Esophagus (tissue), 2 donors: ENCODE measurements around the gene CGB5. TPM values are rescaled to one million over a fixed set of nuclear protein-coding genes. Genes with fewer than 3 reads are reported as not detected.
"Not testable (repeated sequence)": the region's sequence is repeated elsewhere in the genome, so short reads cannot be mapped to it uniquely, and the experiment has no call there.

ENCODE experiments used
- H3K27ac ChIP-seq, 2 donors: one replicate each; pipeline ENCODE4 v1.5.1; 2013; ENCODE audit warnings: low read depth in 2 of 2, mild to moderate bottlenecking in 2 of 2, inconsistent platforms in 1 of 2, low read length in 1 of 2, moderate library complexity in 1 of 2
- H3K27me3 ChIP-seq, 2 donors: one replicate each; pipeline ENCODE4 v1.6.1; 2013; ENCODE audit warnings: low read length in 2 of 2, control low read depth in 1 of 2, mild to moderate bottlenecking in 1 of 2; ENCODE audit not compliant: insufficient read depth in 2 of 2, control insufficient read depth in 1 of 2
- H3K36me3 ChIP-seq, 2 donors: one replicate each; pipeline ENCODE4 v1.6.1; 2013; ENCODE audit warnings: low read length in 1 of 2; ENCODE audit not compliant: control insufficient read depth in 2 of 2, insufficient read depth in 2 of 2
- H3K4me1 ChIP-seq, 2 donors: one replicate each; pipeline ENCODE4 v1.6.1; 2013; ENCODE audit warnings: low read length in 1 of 2; ENCODE audit not compliant: control insufficient read depth in 2 of 2, insufficient read depth in 2 of 2
- H3K4me3 ChIP-seq, 2 donors: one replicate each; pipeline ENCODE4 v1.5.1; 2013; ENCODE audit warnings: low read length in 2 of 2, mild to moderate bottlenecking in 2 of 2, low read depth in 1 of 2, moderate library complexity in 1 of 2
- H3K9me3 ChIP-seq, 2 donors: one replicate each; pipeline ENCODE4 v1.6.1; 2013; ENCODE audit warnings: mild to moderate bottlenecking in 2 of 2, low read depth in 1 of 2, low read length in 1 of 2, moderate library complexity in 1 of 2; ENCODE audit not compliant: control insufficient read depth in 2 of 2, insufficient read depth in 1 of 2
- WGBS, 2 donors: extraction: QIAGEN DNeasy Blood & Tissue Kit; methylation state at CpG; one replicate each; pipeline ENCODE4 v1.1.7; 2013; 5-methylcytosine and 5-hydroxymethylcytosine counted together
- polyA plus RNA-seq, 2 donors: library from polyadenylated mRNA; stranded (reverse); fragments of 200-250 nt; gene quantifications; one replicate each; pipeline ENCODE4 v1.2.3, GENCODE V29; 2013
- donor health status: healthy with polysubstance abuse.
- donor health status: Bipolar disorder and iron deficiency.

Gene CGB5
- polyA plus RNA-seq, 2 donors: 0.39 TPM; not detected in 1

DNA sequence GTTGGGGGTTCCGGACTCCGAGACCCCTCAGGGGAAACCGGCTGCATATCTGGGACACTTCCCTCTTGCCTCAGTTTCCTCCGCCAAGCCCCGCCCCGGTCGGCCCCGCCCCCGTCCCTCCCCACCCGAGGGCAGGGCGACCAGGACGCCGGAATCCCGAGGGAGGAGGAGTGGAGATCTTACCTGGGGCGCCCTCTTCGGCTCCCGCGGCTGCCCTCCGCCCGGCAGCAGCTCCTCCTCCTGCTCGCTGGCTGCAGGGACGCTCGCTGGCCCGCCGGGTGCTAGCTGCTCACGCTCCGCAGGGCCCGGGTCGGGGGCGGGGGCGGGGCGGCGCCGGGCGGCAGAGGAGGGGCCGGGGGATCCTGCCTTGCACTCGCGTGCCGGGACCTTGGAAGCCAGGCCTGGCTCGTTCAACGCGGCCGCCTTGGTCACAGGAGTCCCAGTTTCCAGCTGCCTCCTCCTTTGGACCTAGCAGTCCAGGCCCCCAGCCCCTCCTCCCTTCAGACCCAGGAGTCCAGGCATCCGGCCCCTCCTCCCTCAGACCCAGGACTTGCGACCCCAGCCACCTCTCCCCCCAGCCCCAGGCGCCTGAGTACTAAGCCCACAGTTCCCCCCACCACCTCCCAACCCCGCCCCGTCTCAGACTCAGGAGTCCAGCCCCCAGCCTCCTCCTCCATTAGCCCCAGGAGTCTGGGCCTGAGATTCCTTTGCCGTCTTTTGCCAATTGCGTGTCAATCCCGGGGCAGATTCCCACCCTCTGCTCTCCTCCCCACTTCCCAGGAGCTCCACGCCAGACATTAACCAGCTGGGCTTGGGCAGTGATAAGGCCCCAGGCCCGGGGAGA is 21.3 kb downstream of the CGB5 start, which contains the start of gene NTF4:
NTF4 (minus strand) TSS at position 51 of the 844 bp plus-strand sequence. CDS start 2,821 bp downstream, outside the sequence.
- Histone ChIP-seq H3K4me3 (peak within 1 kb of the TSS; percentile 37 to 39), H3K36me3 (no peaks in the 10 kb centered on the region), H3K4me1 (peaks cover 0 to 3% of the 10 kb centered on the region in 2 donors), H3K27ac (peak within 1 kb of the TSS; percentile 74 to 76), H3K27me3 (no peaks in the 10 kb centered on the region), H3K9me3 (peaks cover 0 to under 1% of the 10 kb centered on the region in 2 donors)
- 3 to 6% methylated on average over 39 to 53 of the region's 53 CpGs for WGBS, 2 donors

DNA sequence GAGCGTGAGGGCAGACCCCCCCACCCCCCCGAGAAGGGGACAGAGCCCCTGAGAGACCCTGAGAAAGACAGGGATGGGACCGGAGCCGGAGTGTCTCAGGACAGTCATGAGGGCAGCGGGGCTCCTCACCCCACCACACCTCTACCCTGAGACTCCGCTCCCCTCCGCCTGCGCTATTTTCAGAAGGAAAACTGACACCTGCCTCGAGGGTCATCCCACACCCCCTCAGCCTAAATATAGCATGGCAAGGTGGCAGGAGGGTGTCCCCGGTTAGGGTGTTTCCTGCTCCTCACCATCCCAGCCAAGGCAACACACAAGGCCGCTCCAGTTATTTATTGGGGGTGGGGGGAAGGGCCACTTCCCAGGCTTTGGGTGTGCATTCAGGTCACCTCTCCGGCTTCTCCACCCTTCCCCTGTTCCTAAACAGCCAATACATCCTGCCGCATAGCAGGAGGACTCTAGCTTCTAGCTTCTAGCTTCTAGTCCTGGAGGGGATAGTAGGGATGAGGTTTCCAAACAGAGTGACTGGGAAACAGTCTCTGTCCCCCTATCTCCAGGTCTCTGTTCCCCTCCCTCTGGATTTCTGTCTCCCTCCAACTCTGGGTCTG is 22.4 kb downstream of the CGB5 start:
- H3K9me3 ChIP-seq: peaks cover 0 to 7% of the 10 kb centered on the region in 2 donors
- WGBS, 2 donors: 61 to 68% methylated on average over 13 of the region's 13 CpGs
- H3K36me3 ChIP-seq: no peaks in the 10 kb centered on the region
- no peak overlapping the region for H3K4me3 ChIP-seq
- no peaks in the 10 kb centered on the region for H3K27me3 ChIP-seq
- H3K4me1 ChIP-seq: peaks cover 0 to 3% of the 10 kb centered on the region in 2 donors
- H3K27ac ChIP-seq: no peak overlapping the region

DNA sequence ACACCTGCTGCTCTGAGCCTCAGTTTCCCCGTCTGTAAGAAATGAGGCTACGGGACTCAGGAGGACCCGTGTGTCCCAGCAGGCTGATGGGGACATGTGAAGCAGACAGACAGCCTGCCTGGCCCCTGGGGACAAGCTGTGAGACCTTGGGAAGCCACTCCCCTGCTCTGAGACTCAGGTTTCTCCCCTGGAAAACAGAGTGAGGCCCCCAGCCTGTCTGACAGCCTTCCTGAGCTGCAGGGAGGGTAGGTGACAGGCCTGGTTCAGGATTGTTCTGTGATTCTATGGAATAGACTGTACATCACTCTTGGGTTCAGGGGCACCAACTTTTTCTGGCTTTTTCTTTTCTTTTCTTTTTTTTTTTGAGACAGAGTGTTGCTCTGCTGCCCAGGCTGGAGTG is 23.9 kb downstream of the CGB5 start:
- H3K4me3 ChIP-seq: no peak overlapping the region
- no peaks in the 10 kb centered on the region for H3K36me3 ChIP-seq
- WGBS, 2 donors: 47 to 65% methylated on average over 3 of the region's 3 CpGs
- H3K9me3 ChIP-seq: peaks cover 0 to 10% of the 10 kb centered on the region in 2 donors
- H3K27me3 ChIP-seq: peaks cover 0 to 6% of the 10 kb centered on the region in 2 donors
- H3K27ac ChIP-seq: no peak overlapping the region
- peaks cover 3 to 6% of the 10 kb centered on the region in 2 donors for H3K4me1 ChIP-seq

DNA sequence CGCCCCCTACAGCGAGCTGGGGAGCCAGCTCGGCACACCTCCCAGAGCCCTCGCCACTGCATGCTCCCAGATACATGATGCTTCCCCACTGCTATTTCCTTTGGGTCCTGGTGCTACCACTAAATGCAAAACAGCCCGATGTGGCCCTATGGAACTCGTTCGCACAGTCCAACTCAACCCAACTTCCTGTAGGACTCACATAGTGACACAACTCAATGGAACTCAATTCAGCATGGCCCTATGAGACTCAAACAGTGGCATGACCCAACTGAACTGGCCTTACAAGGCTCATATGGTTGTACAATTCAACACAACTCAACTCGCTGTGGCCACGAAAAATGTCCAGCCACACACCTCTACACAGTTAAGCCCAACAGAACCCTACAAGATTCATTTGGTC is 25.4 kb downstream of the CGB5 start:
- Histone ChIP-seq H3K36me3 (no peaks in the 10 kb centered on the region), H3K9me3 (peaks cover 0 to 10% of the 10 kb centered on the region in 2 donors), H3K4me3 (no peak overlapping the region), H3K27ac (no peak overlapping the region), H3K27me3 (peaks cover 0 to 12% of the 10 kb centered on the region in 2 donors), H3K4me1 (peaks cover 3 to 6% of the 10 kb centered on the region in 2 donors)
- WGBS, 2 donors: 89 to 97% methylated on average over 9 of the region's 9 CpGs

DNA sequence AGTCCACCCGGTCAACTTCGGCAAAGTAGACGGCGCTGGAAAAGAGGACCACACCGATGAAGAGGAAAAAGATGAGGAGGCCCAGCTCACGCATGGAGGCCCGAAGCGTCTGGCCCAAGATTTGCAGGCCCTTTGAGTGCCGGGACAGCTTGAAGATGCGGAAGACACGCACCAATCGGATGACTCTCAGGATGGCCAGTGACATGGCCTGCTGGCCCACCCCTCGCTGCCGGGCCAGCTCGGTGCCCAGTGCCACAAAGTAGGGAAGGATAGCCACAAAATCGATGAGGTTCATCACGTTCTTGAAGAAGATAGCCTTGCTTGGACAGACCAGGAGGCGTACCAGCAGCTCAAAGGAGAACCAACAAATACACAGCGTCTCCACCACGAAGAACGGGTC is 26.8 kb downstream of the CGB5 start:
- Histone ChIP-seq H3K27me3 (peaks cover 0 to 12% of the 10 kb centered on the region in 2 donors), H3K36me3 (no peaks in the 10 kb centered on the region), H3K9me3 (peaks cover 0 to 10% of the 10 kb centered on the region in 2 donors), H3K4me1 (peaks cover 0 to 6% of the 10 kb centered on the region in 2 donors), H3K4me3 (no peak overlapping the region), H3K27ac (no peak overlapping the region)
- 96% methylated on average over 21 of the region's 21 CpGs for WGBS, 2 donors

DNA sequence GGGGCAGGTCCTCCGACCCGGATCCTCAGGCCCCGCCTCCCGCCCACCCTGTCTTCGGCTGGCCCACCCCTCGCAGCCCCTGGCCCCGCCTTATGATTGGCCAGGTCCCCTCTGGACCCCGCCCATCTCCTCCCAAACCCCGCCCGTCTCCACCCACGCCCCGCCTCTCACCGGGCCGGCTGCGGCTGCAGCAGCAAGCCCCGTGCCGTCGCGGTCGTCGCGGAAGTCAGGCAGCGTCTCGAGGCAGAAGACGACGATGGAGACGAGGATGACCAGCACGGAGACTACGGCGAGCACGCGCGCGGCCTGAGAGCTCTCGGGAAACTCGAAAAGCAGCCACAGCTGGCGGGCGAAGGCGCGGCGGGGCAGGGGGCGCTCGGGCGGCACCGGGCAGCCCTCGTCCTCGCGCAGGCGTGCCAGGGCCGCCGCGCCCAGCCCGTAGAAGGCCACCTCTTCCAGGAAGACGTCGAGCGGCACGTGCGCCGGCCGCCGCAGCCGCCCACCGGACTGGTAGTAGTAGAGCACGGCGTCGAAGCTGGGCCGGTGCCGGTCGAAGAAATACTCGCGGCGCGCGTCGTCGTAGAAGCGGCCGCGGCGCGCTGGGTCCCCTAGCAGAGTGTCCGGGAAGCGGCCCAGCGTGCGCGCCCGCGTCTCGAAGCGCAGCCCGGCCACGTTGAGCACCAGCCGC is 28.4 kb downstream of the CGB5 start:
- Histone ChIP-seq H3K36me3 (no peaks in the 10 kb centered on the region), H3K27me3 (peaks cover 0 to 12% of the 10 kb centered on the region in 2 donors), H3K4me3 (peak overlapping the region; percentile 22 to 35), H3K27ac (no peak overlapping the region), H3K4me1 (peaks cover 0 to 6% of the 10 kb centered on the region in 2 donors), H3K9me3 (peaks cover 0 to 10% of the 10 kb centered on the region in 2 donors)
- WGBS, 2 donors: 5 to 7% methylated on average over 85 to 93 of the region's 93 CpGs

DNA sequence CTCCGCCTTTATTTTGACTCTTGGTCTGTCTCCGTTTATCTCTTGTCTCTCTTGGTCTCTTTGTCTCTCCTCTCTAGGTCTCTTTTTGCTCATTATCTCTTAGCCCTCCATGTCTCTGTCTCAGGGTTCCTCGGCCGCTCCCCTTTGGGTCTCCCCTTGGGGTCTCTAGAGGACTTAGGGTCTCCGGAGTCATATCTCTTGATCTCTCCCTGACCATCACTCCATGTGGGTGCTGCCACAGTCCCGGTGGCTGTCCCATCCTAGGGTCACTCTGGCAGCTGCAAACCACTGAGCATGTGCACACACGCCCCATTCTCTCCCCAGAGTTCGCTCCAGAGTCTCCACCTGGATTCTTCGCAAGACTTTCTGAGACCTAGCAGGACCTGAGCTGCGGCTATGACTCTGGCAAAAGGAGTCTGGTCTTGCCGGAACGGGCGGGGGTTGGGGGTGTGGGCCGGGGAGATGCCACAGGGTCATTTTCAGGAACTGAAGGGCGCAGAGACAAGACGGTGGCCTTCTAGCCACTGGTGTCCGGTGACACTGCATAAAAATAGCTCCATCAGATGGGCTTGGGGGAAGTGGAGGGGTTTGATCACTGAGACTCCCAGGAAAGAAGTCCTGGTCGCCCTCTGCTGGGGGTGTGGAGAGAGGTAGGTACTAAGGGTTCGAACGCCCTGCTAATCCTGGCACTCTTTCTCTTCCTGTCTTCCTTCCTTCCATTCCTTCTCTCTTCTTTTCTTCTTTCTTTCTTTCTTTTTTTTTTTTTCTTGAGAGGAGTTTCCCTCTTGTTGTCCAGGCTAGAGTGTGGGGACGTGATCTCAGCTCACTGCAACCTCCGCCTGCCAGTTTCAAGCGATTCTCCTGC is 30.1 kb downstream of the CGB5 start:
- 51 to 52% methylated on average over 23 of the region's 23 CpGs for WGBS, 2 donors
- no peak overlapping the region for H3K4me3 ChIP-seq
- H3K36me3 ChIP-seq: no peaks in the 10 kb centered on the region
- no peak overlapping the region for H3K27ac ChIP-seq
- H3K9me3 ChIP-seq: peaks cover 0 to 10% of the 10 kb centered on the region in 2 donors
- peaks cover 0 to 6% of the 10 kb centered on the region in 2 donors for H3K4me1 ChIP-seq
- peaks cover 0 to 12% of the 10 kb centered on the region in 2 donors for H3K27me3 ChIP-seq

DNA sequence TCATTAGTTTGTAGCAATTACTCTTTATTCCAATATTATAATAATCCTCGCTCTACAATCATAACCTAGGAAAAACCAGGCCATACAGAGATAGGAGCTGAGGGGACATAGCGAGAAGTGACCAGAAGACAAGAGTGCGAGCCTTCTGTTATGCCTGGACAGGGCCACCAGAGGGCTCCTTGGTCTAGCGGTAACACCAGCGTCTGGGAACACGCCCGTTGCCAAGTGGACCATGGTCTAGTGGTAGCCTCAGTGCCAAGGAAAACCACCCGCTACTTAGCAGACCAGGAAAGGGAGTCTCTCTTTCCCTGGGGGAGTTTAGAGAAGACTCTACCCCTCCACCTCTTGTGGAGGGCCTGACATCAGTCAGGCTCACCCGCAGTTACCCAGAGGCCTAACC is 31.2 kb downstream of the CGB5 start:
- 12 to 17% methylated on average over 7 to 8 of the region's 9 CpGs for WGBS, 2 donors
- H3K27me3 ChIP-seq: peaks cover 0 to 12% of the 10 kb centered on the region in 2 donors

DNA sequence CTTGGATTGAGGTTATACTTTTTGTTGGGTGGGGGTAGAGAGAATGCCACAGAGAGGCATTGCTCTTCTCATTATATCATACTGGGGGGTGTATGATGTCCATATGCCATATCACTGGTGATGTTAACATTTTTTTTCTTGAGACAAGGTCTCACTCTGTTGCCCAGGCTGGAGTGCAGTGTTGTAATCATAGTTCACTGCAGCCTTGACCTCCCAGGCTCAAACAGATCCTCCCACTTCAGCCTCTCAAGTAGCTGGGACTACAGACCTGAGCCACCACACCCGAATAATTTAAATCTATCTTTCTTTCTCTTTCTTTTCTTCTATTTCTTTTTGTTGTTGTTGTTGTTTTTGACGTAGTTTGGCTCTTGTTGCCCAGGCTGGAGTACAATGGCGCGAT is 36.7 kb downstream of the CGB5 start:
- Histone ChIP-seq H3K27ac (no peak overlapping the region), H3K36me3 (no peaks in the 10 kb centered on the region), H3K9me3 (no peaks in the 10 kb centered on the region), H3K4me1 (no peaks in the 10 kb centered on the region), H3K27me3 (no peaks in the 10 kb centered on the region), H3K4me3 (no peak overlapping the region)
- WGBS, 2 donors: 77 to 89% methylated on average over 4 of the region's 4 CpGs

More for the DNA sequence above, 31.2 kb downstream of the CGB5 start:
- not testable (repeated sequence) for H3K27ac ChIP-seq, H3K36me3 ChIP-seq, H3K4me1 ChIP-seq, H3K4me3 ChIP-seq
- H3K9me3 ChIP-seq: peaks cover 0 to 10% of the 10 kb centered on the region in 2 donors
